HEK293 (cell line): ENCODE data around the gene RARS1.

Source experiments
- CTCF ChIA-PET: fragments of 350-600 bp; formaldehyde crosslinking; extraction: SDS; loops from one replicate; lab custom pipeline; 2021; ENCODE audit warnings: antibody characterized with exemption; lab: Yijun Ruan, JAX
- POLR2A ChIA-PET: fragments of 300-600 bp; formaldehyde crosslinking; extraction: SDS; loops from one replicate; lab custom pipeline; 2020; ENCODE audit warnings: antibody characterized with exemption, inconsistent platforms; lab: Yijun Ruan, JAX
- H3K27ac ChIP-seq: fragments of 200-500 bp; sonication (Bioruptor generic); 2 replicates; pipeline ENCODE4 v1.5.1; 2014; ENCODE audit warnings: low read depth, low read length, control low read depth, inconsistent platforms; ENCODE audit errors: extremely low read depth
- H3K36me3 ChIP-seq, 2 experiments: fragments of 200-500 bp in 1 of 2; sonication (Bioruptor generic) in 1 of 2; 1 replicate in 1 of 2; 2 replicates in 1 of 2; pipeline ENCODE4 v1.5.1; 2014 to 2017; ENCODE audit warnings: inconsistent platforms in 2 of 2, low read length in 2 of 2; ENCODE audit not compliant: control insufficient read depth in 2 of 2, insufficient read depth in 1 of 2
- H3K4me1 ChIP-seq: fragments of 200-500 bp; sonication (Bioruptor generic); 2 replicates; pipeline ENCODE4 v1.5.1; 2014; ENCODE audit warnings: mild to moderate bottlenecking, low read length, inconsistent platforms; ENCODE audit not compliant: control insufficient read depth, insufficient read depth
- H3K4me3 ChIP-seq: 2 replicates; pipeline ENCODE4 v1.5.1; 2011; ENCODE audit warnings: low read depth, mild to moderate bottlenecking, control low read depth, low read length, moderate library complexity
- H3K9me3 ChIP-seq: fragments of 200-500 bp; sonication (Bioruptor generic); 2 replicates; pipeline ENCODE4 v1.5.1; 2014; ENCODE audit warnings: low read depth, low read length, inconsistent platforms; ENCODE audit not compliant: control insufficient read depth, insufficient read depth
- KLF8 ChIP-seq: fragments of 450-650 bp; formaldehyde crosslinking; IDR thresholded peaks from 2 replicates; pipeline ENCODE4 v1.5.1; 2016; ENCODE audit warnings: missing biosample characterization, missing genetic modification characterization
- OVOL3 ChIP-seq: fragments of 450-650 bp; formaldehyde crosslinking; IDR thresholded peaks from 2 replicates; pipeline ENCODE4 v1.5.1; 2016; ENCODE audit warnings: missing biosample characterization, missing genetic modification characterization
- REPIN1 ChIP-seq: fragments of 450-650 bp; formaldehyde crosslinking; IDR thresholded peaks from 2 replicates; pipeline ENCODE4 v1.5.1; 2017; ENCODE audit warnings: missing biosample characterization, missing genetic modification characterization, low read depth
- YY1 ChIP-seq: fragments of 450-650 bp; formaldehyde crosslinking; IDR thresholded peaks from 2 replicates; pipeline ENCODE4 v1.5.1; 2018; ENCODE audit warnings: missing biosample characterization, missing genetic modification characterization
- ZBTB21 ChIP-seq: fragments of 450-650 bp; formaldehyde crosslinking; IDR thresholded peaks from 2 replicates; pipeline ENCODE4 v1.5.1; 2017; ENCODE audit warnings: missing biosample characterization, missing genetic modification characterization
- ZEB2 ChIP-seq: fragments of 450-650 bp; formaldehyde crosslinking; IDR thresholded peaks from 2 replicates; pipeline ENCODE4 v1.5.1; 2016; ENCODE audit warnings: missing biosample characterization, missing genetic modification characterization
- ZFP37 ChIP-seq: fragments of 450-650 bp; formaldehyde crosslinking; IDR thresholded peaks from 2 replicates; pipeline ENCODE4 v1.5.1; 2016; ENCODE audit warnings: missing biosample characterization, missing genetic modification characterization
- ZFP41 ChIP-seq: fragments of 450-650 bp; formaldehyde crosslinking; IDR thresholded peaks from 2 replicates; pipeline ENCODE4 v1.5.1; 2016; ENCODE audit warnings: missing biosample characterization, missing genetic modification characterization, borderline replicate concordance
- ZNF155 ChIP-seq: fragments of 450-650 bp; formaldehyde crosslinking; IDR thresholded peaks from 2 replicates; pipeline ENCODE4 v1.5.1; 2016; ENCODE audit warnings: missing biosample characterization, missing genetic modification characterization
- ZNF23 ChIP-seq: fragments of 450-650 bp; formaldehyde crosslinking; IDR thresholded peaks from 2 replicates; pipeline ENCODE4 v1.5.1; 2016; ENCODE audit warnings: missing biosample characterization, missing genetic modification characterization, borderline replicate concordance
- ZNF311 ChIP-seq: fragments of 450-650 bp; formaldehyde crosslinking; IDR thresholded peaks from 2 replicates; pipeline ENCODE4 v1.5.1; 2017; ENCODE audit warnings: missing biosample characterization, missing genetic modification characterization, borderline replicate concordance
- ZNF391 ChIP-seq: fragments of 450-650 bp; formaldehyde crosslinking; IDR thresholded peaks from 2 replicates; pipeline ENCODE4 v1.5.1; 2016; ENCODE audit warnings: low read depth, missing biosample characterization, missing genetic modification characterization, borderline replicate concordance
- ZNF529 ChIP-seq: fragments of 450-650 bp; formaldehyde crosslinking; IDR thresholded peaks from 2 replicates; pipeline ENCODE4 v1.5.1; 2017; ENCODE audit warnings: missing genetic modification characterization, missing biosample characterization; ENCODE audit not compliant: insufficient replicate concordance
- ZNF623 ChIP-seq: fragments of 450-650 bp; formaldehyde crosslinking; IDR thresholded peaks from 2 replicates; pipeline ENCODE4 v1.5.1; 2016; ENCODE audit warnings: missing biosample characterization, missing genetic modification characterization
- ZNF658 ChIP-seq: fragments of 450-650 bp; formaldehyde crosslinking; IDR thresholded peaks from 2 replicates; pipeline ENCODE4; 2016; ENCODE audit warnings: missing biosample characterization, missing genetic modification characterization
- ZNF677 ChIP-seq: fragments of 450-650 bp; IDR thresholded peaks from 2 replicates; pipeline ENCODE4 v1.5.0; 2018; ENCODE audit warnings: missing biosample characterization, mild to moderate bottlenecking, missing genetic modification characterization, moderate library complexity
- ZNF701 ChIP-seq: fragments of 450-650 bp; formaldehyde crosslinking; IDR thresholded peaks from 2 replicates; pipeline ENCODE4 v1.5.1; 2016; ENCODE audit warnings: missing biosample characterization, missing genetic modification characterization
- ZNF777 ChIP-seq: fragments of 450-650 bp; formaldehyde crosslinking; IDR thresholded peaks from 2 replicates; pipeline ENCODE4 v1.5.1; 2017; ENCODE audit warnings: missing biosample characterization, missing genetic modification characterization, borderline replicate concordance
- ZNF843 ChIP-seq: fragments of 450-650 bp; formaldehyde crosslinking; IDR thresholded peaks from 2 replicates; pipeline ENCODE4 v1.5.1; 2016; ENCODE audit warnings: missing biosample characterization, missing genetic modification characterization
- TF ChIP-seq, protein P1 (sequence below): fragments of 450-650 bp; formaldehyde crosslinking; IDR thresholded peaks from 2 replicates; pipeline ENCODE4 v1.5.1; 2016; ENCODE audit warnings: missing biosample characterization, missing genetic modification characterization, borderline replicate concordance
- TF ChIP-seq, protein P2 (sequence below): fragments of 450-650 bp; formaldehyde crosslinking; IDR thresholded peaks from 2 replicates; pipeline ENCODE4 v1.5.1; 2016; ENCODE audit warnings: missing biosample characterization, missing genetic modification characterization
- TF ChIP-seq, protein P3 (sequence below): fragments of 450-650 bp; formaldehyde crosslinking; IDR thresholded peaks from 2 replicates; pipeline ENCODE4 v1.5.1; 2016; ENCODE audit warnings: missing biosample characterization, missing genetic modification characterization
- TF ChIP-seq, protein P4 (sequence below): fragments of 450-650 bp; formaldehyde crosslinking; IDR thresholded peaks from 2 replicates; pipeline ENCODE4 v1.5.0; 2017; ENCODE audit warnings: missing biosample characterization, missing genetic modification characterization, borderline replicate concordance
- TF ChIP-seq, protein P5 (sequence below): fragments of 450-650 bp; formaldehyde crosslinking; IDR thresholded peaks from 2 replicates; pipeline ENCODE4; 2016; ENCODE audit warnings: missing biosample characterization, missing genetic modification characterization
- TF ChIP-seq, protein P6 (sequence below): fragments of 450-650 bp; formaldehyde crosslinking; IDR thresholded peaks from 2 replicates; pipeline ENCODE4 v1.5.1; 2017; ENCODE audit warnings: missing biosample characterization, mild to moderate bottlenecking, missing genetic modification characterization, moderate library complexity

Gene RARS1

DNA sequence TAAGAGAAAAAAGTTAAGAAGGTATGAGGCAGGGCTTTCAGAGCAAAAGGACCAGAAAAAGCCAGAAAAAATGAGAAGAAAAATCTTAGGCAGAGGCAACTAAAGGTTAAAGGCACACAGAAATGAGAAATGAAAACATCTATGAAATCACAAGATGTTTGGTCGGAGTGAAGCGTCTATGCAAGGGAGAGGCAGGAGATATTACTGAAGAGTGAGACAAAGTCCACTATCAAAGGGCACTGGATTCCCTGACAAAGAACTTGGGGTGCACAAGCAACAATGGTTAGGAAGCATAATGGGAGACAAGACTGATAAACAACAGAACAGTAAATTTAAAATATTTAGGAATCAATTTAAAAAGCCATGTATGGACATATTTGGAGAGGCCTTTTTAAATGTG, 76.0 kb downstream of the RARS1 start:
- CTCF ChIA-PET: no interaction called here
- TF ChIP-seq REPIN1 (tag by site-specific recombination) (no peak), ZEB2 (tag by site-specific recombination) (no peak), ZNF529 (tag by site-specific recombination) (no peak), YY1 (tag by site-specific recombination) (no peak), ZNF623 (no peak), ZNF391 (no peak), ZNF677 (no peak), ZNF23 (tag by site-specific recombination) (no peak), ZFP37 (tag by site-specific recombination) (no peak), KLF8 (no peak), ZFP41 (tag by site-specific recombination) (no peak), ZNF658 (tag by site-specific recombination) (no peak)
- TF ChIP-seq, protein P1, sequence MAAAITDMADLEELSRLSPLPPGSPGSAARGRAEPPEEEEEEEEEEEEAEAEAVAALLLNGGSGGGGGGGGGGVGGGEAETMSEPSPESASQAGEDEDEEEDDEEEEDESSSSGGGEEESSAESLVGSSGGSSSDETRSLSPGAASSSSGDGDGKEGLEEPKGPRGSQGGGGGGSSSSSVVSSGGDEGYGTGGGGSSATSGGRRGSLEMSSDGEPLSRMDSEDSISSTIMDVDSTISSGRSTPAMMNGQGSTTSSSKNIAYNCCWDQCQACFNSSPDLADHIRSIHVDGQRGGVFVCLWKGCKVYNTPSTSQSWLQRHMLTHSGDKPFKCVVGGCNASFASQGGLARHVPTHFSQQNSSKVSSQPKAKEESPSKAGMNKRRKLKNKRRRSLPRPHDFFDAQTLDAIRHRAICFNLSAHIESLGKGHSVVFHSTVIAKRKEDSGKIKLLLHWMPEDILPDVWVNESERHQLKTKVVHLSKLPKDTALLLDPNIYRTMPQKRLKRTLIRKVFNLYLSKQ (tag by site-specific recombination): no peak
- TF ChIP-seq, protein P2, sequence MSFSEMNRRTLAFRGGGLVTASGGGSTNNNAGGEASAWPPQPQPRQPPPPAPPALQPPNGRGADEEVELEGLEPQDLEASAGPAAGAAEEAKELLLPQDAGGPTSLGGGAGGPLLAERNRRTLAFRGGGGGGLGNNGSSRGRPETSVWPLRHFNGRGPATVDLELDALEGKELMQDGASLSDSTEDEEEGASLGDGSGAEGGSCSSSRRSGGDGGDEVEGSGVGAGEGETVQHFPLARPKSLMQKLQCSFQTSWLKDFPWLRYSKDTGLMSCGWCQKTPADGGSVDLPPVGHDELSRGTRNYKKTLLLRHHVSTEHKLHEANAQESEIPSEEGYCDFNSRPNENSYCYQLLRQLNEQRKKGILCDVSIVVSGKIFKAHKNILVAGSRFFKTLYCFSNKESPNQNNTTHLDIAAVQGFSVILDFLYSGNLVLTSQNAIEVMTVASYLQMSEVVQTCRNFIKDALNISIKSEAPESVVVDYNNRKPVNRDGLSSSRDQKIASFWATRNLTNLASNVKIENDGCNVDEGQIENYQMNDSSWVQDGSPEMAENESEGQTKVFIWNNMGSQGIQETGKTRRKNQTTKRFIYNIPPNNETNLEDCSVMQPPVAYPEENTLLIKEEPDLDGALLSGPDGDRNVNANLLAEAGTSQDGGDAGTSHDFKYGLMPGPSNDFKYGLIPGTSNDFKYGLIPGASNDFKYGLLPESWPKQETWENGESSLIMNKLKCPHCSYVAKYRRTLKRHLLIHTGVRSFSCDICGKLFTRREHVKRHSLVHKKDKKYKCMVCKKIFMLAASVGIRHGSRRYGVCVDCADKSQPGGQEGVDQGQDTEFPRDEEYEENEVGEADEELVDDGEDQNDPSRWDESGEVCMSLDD (tag by site-specific recombination): no peak
- TF ChIP-seq, protein P3, sequence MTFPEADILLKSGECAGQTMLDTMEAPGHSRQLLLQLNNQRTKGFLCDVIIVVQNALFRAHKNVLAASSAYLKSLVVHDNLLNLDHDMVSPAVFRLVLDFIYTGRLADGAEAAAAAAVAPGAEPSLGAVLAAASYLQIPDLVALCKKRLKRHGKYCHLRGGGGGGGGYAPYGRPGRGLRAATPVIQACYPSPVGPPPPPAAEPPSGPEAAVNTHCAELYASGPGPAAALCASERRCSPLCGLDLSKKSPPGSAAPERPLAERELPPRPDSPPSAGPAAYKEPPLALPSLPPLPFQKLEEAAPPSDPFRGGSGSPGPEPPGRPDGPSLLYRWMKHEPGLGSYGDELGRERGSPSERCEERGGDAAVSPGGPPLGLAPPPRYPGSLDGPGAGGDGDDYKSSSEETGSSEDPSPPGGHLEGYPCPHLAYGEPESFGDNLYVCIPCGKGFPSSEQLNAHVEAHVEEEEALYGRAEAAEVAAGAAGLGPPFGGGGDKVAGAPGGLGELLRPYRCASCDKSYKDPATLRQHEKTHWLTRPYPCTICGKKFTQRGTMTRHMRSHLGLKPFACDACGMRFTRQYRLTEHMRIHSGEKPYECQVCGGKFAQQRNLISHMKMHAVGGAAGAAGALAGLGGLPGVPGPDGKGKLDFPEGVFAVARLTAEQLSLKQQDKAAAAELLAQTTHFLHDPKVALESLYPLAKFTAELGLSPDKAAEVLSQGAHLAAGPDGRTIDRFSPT (tag by site-specific recombination): no peak
- TF ChIP-seq, protein P4, sequence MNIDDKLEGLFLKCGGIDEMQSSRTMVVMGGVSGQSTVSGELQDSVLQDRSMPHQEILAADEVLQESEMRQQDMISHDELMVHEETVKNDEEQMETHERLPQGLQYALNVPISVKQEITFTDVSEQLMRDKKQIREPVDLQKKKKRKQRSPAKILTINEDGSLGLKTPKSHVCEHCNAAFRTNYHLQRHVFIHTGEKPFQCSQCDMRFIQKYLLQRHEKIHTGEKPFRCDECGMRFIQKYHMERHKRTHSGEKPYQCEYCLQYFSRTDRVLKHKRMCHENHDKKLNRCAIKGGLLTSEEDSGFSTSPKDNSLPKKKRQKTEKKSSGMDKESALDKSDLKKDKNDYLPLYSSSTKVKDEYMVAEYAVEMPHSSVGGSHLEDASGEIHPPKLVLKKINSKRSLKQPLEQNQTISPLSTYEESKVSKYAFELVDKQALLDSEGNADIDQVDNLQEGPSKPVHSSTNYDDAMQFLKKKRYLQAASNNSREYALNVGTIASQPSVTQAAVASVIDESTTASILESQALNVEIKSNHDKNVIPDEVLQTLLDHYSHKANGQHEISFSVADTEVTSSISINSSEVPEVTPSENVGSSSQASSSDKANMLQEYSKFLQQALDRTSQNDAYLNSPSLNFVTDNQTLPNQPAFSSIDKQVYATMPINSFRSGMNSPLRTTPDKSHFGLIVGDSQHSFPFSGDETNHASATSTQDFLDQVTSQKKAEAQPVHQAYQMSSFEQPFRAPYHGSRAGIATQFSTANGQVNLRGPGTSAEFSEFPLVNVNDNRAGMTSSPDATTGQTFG (tag by site-specific recombination): no peak
- TF ChIP-seq, all 188 proteins: peak for 0
- H3K36me3 ChIP-seq: peaks cover 76 to 86% of the 10 kb centered on the region in 2 experiments
- no peak overlapping the region for H3K4me3 ChIP-seq
- POLR2A ChIA-PET: no interaction called here
- no peaks in the 10 kb centered on the region for H3K4me1 ChIP-seq
- no peak overlapping the region for H3K27ac ChIP-seq
- no peaks in the 10 kb centered on the region for H3K9me3 ChIP-seq

DNA sequence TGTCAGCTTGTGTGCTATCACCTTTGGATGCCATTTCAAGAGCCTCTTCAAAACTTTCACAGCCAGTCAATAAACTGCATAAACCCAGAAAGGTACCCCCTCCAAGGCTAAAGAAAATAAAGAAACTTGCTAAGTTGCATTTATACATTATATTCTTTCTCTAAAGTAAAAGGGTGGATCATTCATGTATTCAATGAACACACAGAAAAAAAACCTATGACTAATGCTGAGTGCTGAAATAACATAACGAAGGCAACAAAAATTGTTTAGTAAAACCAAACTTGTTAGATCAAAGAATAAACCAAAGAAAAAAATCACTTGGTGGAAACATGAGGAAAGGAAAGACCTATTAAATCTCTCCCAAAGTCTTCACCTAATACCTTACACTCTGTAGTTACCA, 77.7 kb downstream of the RARS1 start:
- Histone ChIP-seq H3K27ac (no peak overlapping the region), H3K36me3 (peaks cover 65 to 85% of the 10 kb centered on the region in 2 experiments)
- POLR2A ChIA-PET: no interaction called here
- TF ChIP-seq, protein P5, sequence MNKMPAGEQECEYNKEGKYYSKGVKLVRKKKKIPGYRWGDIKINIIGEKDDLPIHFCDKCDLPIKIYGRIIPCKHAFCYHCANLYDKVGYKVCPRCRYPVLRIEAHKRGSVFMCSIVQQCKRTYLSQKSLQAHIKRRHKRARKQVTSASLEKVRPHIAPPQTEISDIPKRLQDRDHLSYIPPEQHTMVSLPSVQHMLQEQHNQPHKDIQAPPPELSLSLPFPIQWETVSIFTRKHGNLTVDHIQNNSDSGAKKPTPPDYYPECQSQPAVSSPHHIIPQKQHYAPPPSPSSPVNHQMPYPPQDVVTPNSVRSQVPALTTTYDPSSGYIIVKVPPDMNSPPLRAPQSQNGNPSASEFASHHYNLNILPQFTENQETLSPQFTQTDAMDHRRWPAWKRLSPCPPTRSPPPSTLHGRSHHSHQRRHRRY (tag by site-specific recombination): no peak
- TF ChIP-seq ZNF529 (tag by site-specific recombination) (no peak), ZNF843 (tag by site-specific recombination) (no peak), ZNF155 (tag by site-specific recombination) (no peak), OVOL3 (tag by site-specific recombination) (no peak), ZNF777 (tag by site-specific recombination) (no peak), ZNF701 (no peak), ZNF311 (no peak), ZNF677 (no peak), ZBTB21 (tag by site-specific recombination) (no peak)
- TF ChIP-seq, protein P6, sequence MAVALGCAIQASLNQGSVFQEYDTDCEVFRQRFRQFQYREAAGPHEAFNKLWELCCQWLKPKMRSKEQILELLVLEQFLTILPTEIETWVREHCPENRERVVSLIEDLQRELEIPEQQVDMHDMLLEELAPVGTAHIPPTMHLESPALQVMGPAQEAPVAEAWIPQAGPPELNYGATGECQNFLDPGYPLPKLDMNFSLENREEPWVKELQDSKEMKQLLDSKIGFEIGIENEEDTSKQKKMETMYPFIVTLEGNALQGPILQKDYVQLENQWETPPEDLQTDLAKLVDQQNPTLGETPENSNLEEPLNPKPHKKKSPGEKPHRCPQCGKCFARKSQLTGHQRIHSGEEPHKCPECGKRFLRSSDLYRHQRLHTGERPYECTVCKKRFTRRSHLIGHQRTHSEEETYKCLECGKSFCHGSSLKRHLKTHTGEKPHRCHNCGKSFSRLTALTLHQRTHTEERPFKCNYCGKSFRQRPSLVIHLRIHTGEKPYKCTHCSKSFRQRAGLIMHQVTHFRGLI (tag by site-specific recombination): no peak

More for the DNA sequence above, 77.7 kb downstream of the RARS1 start:
- no peaks in the 10 kb centered on the region for H3K4me1 ChIP-seq
- no peak overlapping the region for H3K4me3 ChIP-seq
- CTCF ChIA-PET: no interaction called here
- no peaks in the 10 kb centered on the region for H3K9me3 ChIP-seq
